ENCODE measurements around the gene ZDHHC4. TPM values are rescaled to one million over a fixed set of nuclear protein-coding genes. Genes with fewer than 3 reads are reported as not detected.
A peak's percentile ranks its signal among the peaks of the same experiment; 100 is the strongest.
"Not testable (repeated sequence)": the region's sequence is repeated elsewhere in the genome, so short reads cannot be mapped to it uniquely, and the experiment has no call there.

Gene ZDHHC4
- total and polyA plus RNA-seq, 10 of the 15 experiments (the other 5 are each of a cell fraction or from before 2014, with no cell fraction given), result 30.6 to 74.3 (median 35.8) TPM

GRCh38 chr7:6576867-6577368 is 336 bp upstream of the ZDHHC4 start:
- RAD21 ChIA-PET (ENCODE audit: unreplicated experiment); DNase-seq (ENCODE audit: low read depth, low spot score); ATAC-seq; BruUV-seq (replicated peaks); H4K20me1 ChIP-seq (ENCODE audit: control insufficient read depth, insufficient read depth); in situ Hi-C loops (cut with MboI); FAIRE-seq; H3K27me3 ChIP-seq (replicated peaks in 1 of 2; ENCODE audit: control insufficient read depth in 2 of 2, insufficient read depth in 2 of 2, low read length in 1 of 2); H3K79me2 ChIP-seq (ENCODE audit: control insufficient read depth, insufficient read depth, low read length); H3K9me3 ChIP-seq (replicated peaks; ENCODE audit: control insufficient read depth, insufficient read depth, low read length); H3K36me3 ChIP-seq (ENCODE audit: control insufficient read depth in 2 of 2, insufficient read depth in 2 of 2, low read length in 1 of 2): not testable (repeated sequence)
- ChIA-PET SMC1A (ENCODE audit: uncharacterized antibody, unreplicated experiment) (interaction anchor here (0.8 to 2.0 kb wide), 2 partner anchors 14 to 333 kb away, joined by 3 to 7 read pairs; no protein-coding TSS in a partner anchor), POLR2A (interaction anchor here (0.6 to 1.1 kb wide), 2 partner anchors 97 to 326 kb away, joined by 3 read pairs; no protein-coding TSS in a partner anchor), CTCF (interaction anchor here (3.4 to 5.1 kb wide), 2 partner anchors 14 to 61 kb away, joined by 13 to 38 read pairs; partner anchors contain the start of gene INTS15)
- Histone ChIP-seq H3K4me3 (peak overlapping the region; percentile 98), H3K27ac (ENCODE audit: control insufficient read depth, insufficient read depth) (peak overlapping the region; percentile 75), H3K4me1 (ENCODE audit: control insufficient read depth, insufficient read depth, low read length) (peaks cover 27% of the 10 kb centered on the region), H2AFZ (ENCODE audit: control insufficient read depth, low read depth, low read length) (peak overlapping the region; percentile 64), H3K4me2 (ENCODE audit: control insufficient read depth, insufficient read depth) (peak overlapping the region; percentile 57; the same call in 1 of the 2 replicates), H3K9ac (ENCODE audit: control insufficient read depth, insufficient read depth, low read length) (peak overlapping the region; percentile 89; the same call in 1 of the 2 replicates)
- intact Hi-C loops (cut with micrococcal nuclease; ENCODE audit: unreplicated experiment), result loop anchor here (5.0 kb wide), 1 partner anchor 60 kb away; the partner anchor contains the start of gene ZNF316
- 7% methylated on average over 13 of the region's 14 CpGs for WGBS (ENCODE audit: insufficient coverage, insufficient replicate concordance, low lambda C conversion rate, missing lambda C conversion rate)
- 0 out of 4 replicates have a peak, but pooled peaks of 1 of the 2 experiments have one; percentile 8 for TF ChIP-seq SRF (IDR thresholded peaks at IDR 0.05; ENCODE audit: low read depth in 2 of 2, low read length in 2 of 2)
- peak; percentile 73; the same call in 1 of the 2 replicates for TF ChIP-seq ZBTB11 (CRISPR knock-in tag; IDR thresholded peaks at IDR 0.05)
